NT2/D1 (cell line): ENCODE data around the gene BCAP29.

Experiments used
- DNase-seq: peaks from one replicate; pipeline ENCODE4 v3.0.0-alpha.2; 2011; ENCODE audit warnings: low read depth, low spot score
- H3K27me3 ChIP-seq: 2 replicates; pipeline ENCODE4 v1.6.0; 2011; ENCODE audit warnings: mild to moderate bottlenecking; ENCODE audit not compliant: insufficient read length, insufficient read depth
- H3K36me3 ChIP-seq: 2 replicates; pipeline ENCODE4 v1.6.1; 2011; ENCODE audit warnings: mild to moderate bottlenecking, low read length, mixed read lengths; ENCODE audit not compliant: insufficient read depth, insufficient read length
- H3K4me1 ChIP-seq: 2 replicates; pipeline ENCODE4 v1.5.1; 2011; ENCODE audit not compliant: insufficient read depth, insufficient read length
- H3K4me3 ChIP-seq: 2 replicates; pipeline ENCODE4 v1.5.1; 2011; ENCODE audit warnings: low read depth; ENCODE audit not compliant: insufficient read length
- H3K9ac ChIP-seq: 2 replicates; pipeline ENCODE4 v1.6.0; 2011; ENCODE audit warnings: low read depth; ENCODE audit not compliant: insufficient read length
- H3K9me3 ChIP-seq: 2 replicates; pipeline ENCODE4 v1.5.1; 2011; ENCODE audit warnings: mild to moderate bottlenecking, low read length; ENCODE audit not compliant: insufficient read depth
- SUZ12 ChIP-seq: IDR thresholded peaks from 2 replicates; pipeline ENCODE4 v1.6.1; 2011; ENCODE audit not compliant: insufficient read length, insufficient read depth; ENCODE audit errors: extremely low read depth
- YY1 ChIP-seq: IDR thresholded peaks from 2 replicates; pipeline ENCODE4 v1.6.1; 2011; ENCODE audit not compliant: insufficient read length, insufficient read depth
- ZNF274 ChIP-seq: IDR thresholded peaks from 2 replicates; pipeline ENCODE4 v1.6.1; 2011; ENCODE audit warnings: mild to moderate bottlenecking, low read depth, low read length

The BCAP29 gene

DNA sequence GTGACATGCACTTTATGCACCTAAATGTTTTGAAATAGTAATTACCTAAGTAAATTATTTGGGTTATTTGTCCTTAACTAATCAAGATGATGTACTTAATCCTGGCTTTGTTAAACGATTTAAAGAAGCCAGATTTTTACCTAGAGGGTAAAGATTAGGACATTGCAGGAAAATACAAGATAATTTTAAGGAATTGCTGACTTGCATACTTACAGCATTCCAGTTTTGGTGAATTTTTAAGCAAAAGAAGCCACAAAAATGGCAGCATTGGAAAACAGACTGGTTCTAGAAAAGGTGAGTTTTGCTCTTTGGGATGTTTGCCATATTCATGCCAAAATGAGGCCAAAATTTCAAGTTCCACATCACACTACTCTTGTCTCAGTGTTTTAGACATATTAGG is 33.4 kb downstream of the BCAP29 start:
- TF ChIP-seq YY1 (no peak), ZNF274 (no peak), SUZ12 (no peak)
- no peak overlapping the region for H3K9ac ChIP-seq
- H3K27me3 ChIP-seq, result no peaks in the 10 kb centered on the region
- H3K4me3 ChIP-seq, result no peak overlapping the region
- peaks cover 21% of the 10 kb centered on the region for H3K36me3 ChIP-seq
- H3K9me3 ChIP-seq, result no peaks in the 10 kb centered on the region
- no peaks in the 10 kb centered on the region for H3K4me1 ChIP-seq
- DNase-seq, result no peak

DNA sequence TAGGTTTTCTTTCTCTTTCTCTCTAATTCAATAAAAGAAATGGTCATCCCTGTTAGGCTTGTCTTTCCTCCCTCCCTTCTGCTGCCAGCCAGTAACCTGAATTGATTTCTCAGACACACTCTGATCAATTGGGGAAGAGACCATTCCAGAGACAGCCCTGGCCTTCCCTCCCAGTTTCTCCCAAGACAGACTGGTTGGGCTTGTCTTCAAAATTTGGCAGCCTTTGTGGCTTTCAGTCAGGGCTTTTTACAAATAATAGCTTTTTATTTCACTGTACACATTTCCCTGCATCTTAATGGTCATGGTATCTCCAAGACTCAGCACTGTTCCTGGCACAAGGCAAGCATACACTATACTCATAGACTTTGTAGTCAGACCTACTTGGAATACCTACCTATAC is 33.9 kb downstream of the BCAP29 start:
- Histone ChIP-seq H3K4me1 (no peaks in the 10 kb centered on the region), H3K4me3 (no peak overlapping the region), H3K27me3 (no peaks in the 10 kb centered on the region), H3K9ac (no peak overlapping the region), H3K9me3 (no peaks in the 10 kb centered on the region), H3K36me3 (peaks cover 19% of the 10 kb centered on the region)
- DNase-seq, result no peak
- TF ChIP-seq SUZ12, result no peak
- TF ChIP-seq YY1, result no peak
- no peak for TF ChIP-seq ZNF274

DNA sequence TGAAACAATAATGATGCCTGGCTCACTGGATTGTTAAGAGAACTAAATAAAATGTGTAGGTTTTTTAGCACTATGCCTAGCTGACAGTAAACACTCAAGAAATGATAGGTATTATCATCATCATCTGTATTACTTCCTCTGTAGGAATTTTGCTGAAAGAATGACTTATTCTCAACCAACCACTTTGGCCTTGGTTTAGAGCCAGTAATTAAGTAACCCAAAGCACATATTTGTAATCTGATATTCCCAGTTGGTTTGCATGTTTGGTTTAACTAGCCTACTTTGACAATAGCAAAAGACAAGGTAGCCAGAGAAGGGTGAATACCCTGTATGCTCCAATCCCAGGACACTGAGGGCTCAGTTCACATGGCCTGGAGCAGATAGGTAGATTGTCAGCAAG is 34.4 kb downstream of the BCAP29 start:
- Histone ChIP-seq H3K9ac (no peak overlapping the region), H3K4me3 (no peak overlapping the region), H3K4me1 (no peaks in the 10 kb centered on the region), H3K9me3 (no peaks in the 10 kb centered on the region), H3K36me3 (peaks cover 18% of the 10 kb centered on the region), H3K27me3 (no peaks in the 10 kb centered on the region)
- DNase-seq, result no peak
- no peak for TF ChIP-seq SUZ12
- no peak for TF ChIP-seq YY1
- no peak for TF ChIP-seq ZNF274

DNA sequence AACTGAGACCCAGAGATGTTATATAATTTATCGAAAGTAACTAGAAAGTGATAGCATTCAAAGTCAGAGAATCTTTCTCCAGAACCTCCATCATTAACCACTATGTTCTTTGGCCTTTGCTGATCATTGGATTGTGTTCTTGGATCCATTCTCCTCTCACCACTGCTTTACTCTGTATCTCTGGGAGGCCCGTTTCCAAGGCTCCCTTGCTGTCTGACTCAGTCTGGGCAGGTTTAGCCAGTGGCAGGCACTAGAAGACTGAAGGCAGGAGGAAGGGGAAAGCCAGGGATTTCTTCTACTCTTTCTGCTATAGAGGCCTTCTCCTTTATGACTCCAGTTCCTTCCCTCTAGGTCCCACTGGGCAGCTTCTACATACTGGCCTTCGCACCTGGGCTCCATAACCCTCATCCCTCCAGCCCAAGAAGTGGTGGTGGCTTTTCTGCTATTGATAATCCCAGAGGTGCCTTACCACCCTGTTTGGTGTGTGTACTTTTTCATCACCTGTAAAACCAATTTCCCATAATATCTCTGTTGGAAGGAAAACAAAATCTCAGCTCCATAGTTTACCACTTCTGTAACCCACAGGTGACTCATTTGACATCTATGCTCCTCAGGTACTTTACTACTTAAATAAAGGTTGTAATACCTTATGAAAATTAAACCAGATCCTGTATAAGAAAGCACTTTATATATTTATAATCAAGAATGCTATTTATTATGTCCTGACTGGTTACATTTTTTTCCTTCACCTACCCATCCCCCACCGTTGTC is 36.0 kb downstream of the BCAP29 start:
- H3K4me3 ChIP-seq, result no peak overlapping the region
- peaks cover 18% of the 10 kb centered on the region for H3K36me3 ChIP-seq
- H3K27me3 ChIP-seq, result no peaks in the 10 kb centered on the region
- no peaks in the 10 kb centered on the region for H3K4me1 ChIP-seq
- H3K9me3 ChIP-seq, result no peaks in the 10 kb centered on the region
- TF ChIP-seq YY1 (no peak), ZNF274 (no peak), SUZ12 (no peak)
- no peak overlapping the region for H3K9ac ChIP-seq
- DNase-seq, result no peak

DNA sequence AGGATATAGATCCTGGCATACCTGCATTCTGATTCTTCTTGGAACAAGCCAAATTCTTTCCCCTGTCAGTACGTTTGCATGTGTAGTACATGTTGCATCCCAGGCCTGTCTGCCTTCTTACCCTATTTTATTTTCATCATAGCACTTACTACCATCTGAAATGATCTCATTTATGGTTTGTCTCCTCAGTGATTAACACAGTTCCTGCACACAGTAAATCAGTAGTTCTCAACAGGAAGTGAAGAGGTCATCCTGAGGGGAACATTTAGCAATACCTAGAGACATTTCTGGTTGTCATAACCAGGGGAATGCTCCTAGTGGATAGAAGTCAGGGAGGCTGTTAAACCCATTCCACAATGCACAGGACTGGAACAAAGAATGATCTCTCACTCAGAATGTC is 42.4 kb downstream of the BCAP29 start:
- H3K4me1 ChIP-seq, result no peaks in the 10 kb centered on the region
- TF ChIP-seq ZNF274, result no peak
- TF ChIP-seq SUZ12, result no peak
- TF ChIP-seq YY1, result no peak
- H3K9me3 ChIP-seq, result no peaks in the 10 kb centered on the region
- no peak overlapping the region for H3K4me3 ChIP-seq
- no peak overlapping the region for H3K9ac ChIP-seq
- H3K27me3 ChIP-seq, result no peaks in the 10 kb centered on the region
- no peak for DNase-seq
- no peaks in the 10 kb centered on the region for H3K36me3 ChIP-seq

DNA sequence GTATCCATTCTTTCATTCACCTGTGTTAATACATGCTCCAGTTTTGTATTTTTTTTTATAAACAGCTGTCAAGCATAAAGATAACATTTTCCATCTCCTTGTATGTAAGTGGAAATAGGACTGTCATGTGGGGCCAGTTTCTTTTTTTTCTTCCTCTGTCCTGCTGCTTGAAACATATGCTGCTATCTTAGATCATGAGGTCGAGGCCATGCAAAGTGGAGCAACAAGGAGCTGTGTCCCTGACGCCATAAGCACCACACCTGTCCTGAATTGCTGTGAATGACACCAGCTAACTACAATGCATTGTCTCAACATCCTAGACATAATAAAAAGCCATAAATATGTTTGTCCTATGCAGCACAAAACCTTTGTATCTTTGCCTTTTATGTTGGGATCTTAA is 42.8 kb downstream of the BCAP29 start:
- no peaks in the 10 kb centered on the region for H3K9me3 ChIP-seq
- H3K27me3 ChIP-seq, result no peaks in the 10 kb centered on the region
- H3K36me3 ChIP-seq, result no peaks in the 10 kb centered on the region
- DNase-seq, result no peak
- no peak overlapping the region for H3K4me3 ChIP-seq
- TF ChIP-seq SUZ12 (no peak), ZNF274 (no peak), YY1 (no peak)
- H3K4me1 ChIP-seq, result no peaks in the 10 kb centered on the region
- no peak overlapping the region for H3K9ac ChIP-seq

DNA sequence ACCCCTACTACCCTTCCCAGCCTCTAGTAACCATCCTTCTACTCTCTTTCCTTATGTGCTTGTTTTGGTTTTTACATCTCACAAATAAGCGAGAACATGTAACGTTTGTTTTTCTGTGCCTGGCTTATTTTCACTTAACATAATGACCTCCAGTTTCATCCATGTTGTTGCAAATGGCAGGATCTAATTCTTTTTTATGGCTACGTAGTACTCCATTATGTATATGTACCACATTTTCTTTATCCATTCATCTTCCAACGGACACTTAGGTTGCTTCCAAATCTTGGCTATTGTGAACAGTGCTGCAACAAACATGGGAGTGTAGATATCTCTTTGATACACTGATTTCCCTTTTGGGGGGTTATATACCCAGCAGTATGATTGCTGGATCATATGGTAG is 47.0 kb downstream of the BCAP29 start:
- Histone ChIP-seq H3K4me3 (no peak overlapping the region), H3K9ac (no peak overlapping the region), H3K4me1 (no peaks in the 10 kb centered on the region), H3K36me3 (no peaks in the 10 kb centered on the region), H3K27me3 (no peaks in the 10 kb centered on the region), H3K9me3 (no peaks in the 10 kb centered on the region)
- DNase-seq, result no peak
- TF ChIP-seq SUZ12, result no peak
- TF ChIP-seq ZNF274, result no peak
- TF ChIP-seq YY1, result no peak
